Measurements from ENCODE around the gene SNAP47.

DNA sequence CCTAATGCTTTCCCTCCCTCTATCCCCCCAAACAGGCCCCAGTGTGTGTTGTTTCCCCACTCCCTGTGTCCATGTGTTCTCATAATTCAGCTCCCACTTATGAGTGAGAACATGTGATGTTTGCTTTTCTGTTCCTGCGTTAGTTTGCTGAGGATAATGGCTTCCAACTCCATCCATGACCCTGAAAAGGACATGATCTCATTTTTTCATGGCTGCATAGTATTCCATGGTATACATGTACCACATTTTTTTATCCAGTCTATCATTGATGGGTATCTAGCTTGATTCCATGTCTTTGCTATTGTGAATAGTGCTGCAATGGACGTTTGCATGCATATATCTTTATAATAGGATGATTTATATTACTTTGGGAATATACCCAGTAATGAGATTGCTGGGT is 89.0 kb downstream of the SNAP47 start:
- TF ChIP-seq POLR2AphosphoS5 (IDR thresholded peaks at IDR 0.05; ENCODE audit: low read depth, low read length): no peak
- no peak for TF ChIP-seq FOXP2 (optimal IDR thresholded peaks at IDR 0.05; ENCODE audit: borderline replicate concordance, extremely low read depth, extremely low read length, insufficient read depth)
- TF ChIP-seq TAF1 (IDR thresholded peaks at IDR 0.05; ENCODE audit: borderline replicate concordance, insufficient read depth, low read length): no peak

All from PFSK-1 (cell line).